DOHH2 (cell line): Measurements from ENCODE around the gene AP5S1.

Experiments used
- EZH2phosphoT487 ChIP-seq: fragments of 200-600 bp; sonication (generic); IDR thresholded peaks from 2 replicates; pipeline ENCODE4 v1.6.1; 2017; ENCODE audit warnings: borderline replicate concordance, mild to moderate bottlenecking, antibody characterized with exemption, low read length, moderate library complexity, mixed read lengths
- TF ChIP-seq, protein P1 (sequence below): fragments of 200-600 bp; sonication (generic); IDR thresholded peaks from one replicate; pipeline ENCODE4 v1.5.1; 2014; ENCODE audit warnings: antibody characterized with exemption, mild to moderate bottlenecking, low read depth, low read length; ENCODE audit not compliant: poor library complexity, severe bottlenecking

- TF ChIP-seq, protein P1, sequence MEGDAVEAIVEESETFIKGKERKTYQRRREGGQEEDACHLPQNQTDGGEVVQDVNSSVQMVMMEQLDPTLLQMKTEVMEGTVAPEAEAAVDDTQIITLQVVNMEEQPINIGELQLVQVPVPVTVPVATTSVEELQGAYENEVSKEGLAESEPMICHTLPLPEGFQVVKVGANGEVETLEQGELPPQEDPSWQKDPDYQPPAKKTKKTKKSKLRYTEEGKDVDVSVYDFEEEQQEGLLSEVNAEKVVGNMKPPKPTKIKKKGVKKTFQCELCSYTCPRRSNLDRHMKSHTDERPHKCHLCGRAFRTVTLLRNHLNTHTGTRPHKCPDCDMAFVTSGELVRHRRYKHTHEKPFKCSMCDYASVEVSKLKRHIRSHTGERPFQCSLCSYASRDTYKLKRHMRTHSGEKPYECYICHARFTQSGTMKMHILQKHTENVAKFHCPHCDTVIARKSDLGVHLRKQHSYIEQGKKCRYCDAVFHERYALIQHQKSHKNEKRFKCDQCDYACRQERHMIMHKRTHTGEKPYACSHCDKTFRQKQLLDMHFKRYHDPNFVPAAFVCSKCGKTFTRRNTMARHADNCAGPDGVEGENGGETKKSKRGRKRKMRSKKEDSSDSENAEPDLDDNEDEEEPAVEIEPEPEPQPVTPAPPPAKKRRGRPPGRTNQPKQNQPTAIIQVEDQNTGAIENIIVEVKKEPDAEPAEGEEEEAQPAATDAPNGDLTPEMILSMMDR, result no peak
- TF ChIP-seq EZH2phosphoT487, result no peak
Measured at GRCh38 chr20:3865152-3865886, 45.0 kb downstream of the AP5S1 start.
